ENCODE data around the gene ERC2. TPM values are rescaled to one million over a fixed set of nuclear protein-coding genes. Genes with fewer than 3 reads are reported as not detected.

Gene ERC2
- total RNA-seq, 1 donor from 2014 or later = 32.5 TPM

DNA sequence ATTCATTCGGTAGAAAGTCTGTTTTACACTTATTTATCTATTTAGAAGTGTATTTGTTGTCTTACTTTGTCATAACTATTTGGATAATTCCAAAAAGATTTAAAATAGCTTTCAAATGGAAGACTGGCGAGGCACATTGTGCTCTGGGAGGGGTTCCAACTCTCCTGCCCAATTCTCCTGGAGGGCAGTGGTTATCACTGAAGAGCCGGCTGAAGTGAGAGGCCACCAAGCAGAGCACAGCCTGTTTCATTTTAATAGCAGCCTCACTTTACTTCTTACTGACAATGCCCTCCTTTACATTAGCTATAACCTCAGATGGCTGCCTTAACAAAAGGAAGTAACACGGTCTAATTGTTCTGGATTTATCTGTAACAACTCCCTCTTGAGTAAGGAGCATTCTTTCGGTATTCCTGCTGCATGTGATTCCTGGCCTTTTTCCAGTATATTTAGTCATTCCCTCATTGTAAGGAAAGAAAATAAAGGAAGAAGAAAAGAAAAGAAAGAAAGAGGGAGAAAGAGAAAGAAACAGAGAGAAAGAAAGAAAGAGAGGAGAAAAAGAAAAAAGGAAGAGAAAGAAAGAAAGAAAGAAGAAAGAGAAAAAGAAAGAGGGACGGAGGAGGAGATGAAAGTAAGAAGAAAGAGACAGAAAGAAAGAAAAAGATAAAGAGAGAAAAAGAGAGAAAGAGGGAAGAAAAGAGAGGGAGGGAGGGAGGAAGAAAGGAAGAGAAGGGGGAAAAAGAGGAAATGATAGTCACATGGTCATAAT, 641.4 kb downstream of the ERC2 start:
- Mint-ChIP-seq H3K27ac (no peak overlapping the region), H3K4me3 (ENCODE audit: low read depth) (no peak overlapping the region), H3K4me1 (ENCODE audit: low read depth) (no peaks in the 10 kb centered on the region), H3K27me3 (no peaks in the 10 kb centered on the region), H3K36me3 (ENCODE audit: insufficient read depth) (peaks cover 6% of the 10 kb centered on the region), H3K9me3 (ENCODE audit: low read depth) (peaks cover 11% of the 10 kb centered on the region)
- TF ChIP-seq, protein P1, sequence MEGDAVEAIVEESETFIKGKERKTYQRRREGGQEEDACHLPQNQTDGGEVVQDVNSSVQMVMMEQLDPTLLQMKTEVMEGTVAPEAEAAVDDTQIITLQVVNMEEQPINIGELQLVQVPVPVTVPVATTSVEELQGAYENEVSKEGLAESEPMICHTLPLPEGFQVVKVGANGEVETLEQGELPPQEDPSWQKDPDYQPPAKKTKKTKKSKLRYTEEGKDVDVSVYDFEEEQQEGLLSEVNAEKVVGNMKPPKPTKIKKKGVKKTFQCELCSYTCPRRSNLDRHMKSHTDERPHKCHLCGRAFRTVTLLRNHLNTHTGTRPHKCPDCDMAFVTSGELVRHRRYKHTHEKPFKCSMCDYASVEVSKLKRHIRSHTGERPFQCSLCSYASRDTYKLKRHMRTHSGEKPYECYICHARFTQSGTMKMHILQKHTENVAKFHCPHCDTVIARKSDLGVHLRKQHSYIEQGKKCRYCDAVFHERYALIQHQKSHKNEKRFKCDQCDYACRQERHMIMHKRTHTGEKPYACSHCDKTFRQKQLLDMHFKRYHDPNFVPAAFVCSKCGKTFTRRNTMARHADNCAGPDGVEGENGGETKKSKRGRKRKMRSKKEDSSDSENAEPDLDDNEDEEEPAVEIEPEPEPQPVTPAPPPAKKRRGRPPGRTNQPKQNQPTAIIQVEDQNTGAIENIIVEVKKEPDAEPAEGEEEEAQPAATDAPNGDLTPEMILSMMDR (IDR thresholded peaks at IDR 0.05; ENCODE audit: unreplicated experiment) = no peak
- no peak for DNase-seq (ENCODE audit: low spot score, unreplicated experiment)

DNA sequence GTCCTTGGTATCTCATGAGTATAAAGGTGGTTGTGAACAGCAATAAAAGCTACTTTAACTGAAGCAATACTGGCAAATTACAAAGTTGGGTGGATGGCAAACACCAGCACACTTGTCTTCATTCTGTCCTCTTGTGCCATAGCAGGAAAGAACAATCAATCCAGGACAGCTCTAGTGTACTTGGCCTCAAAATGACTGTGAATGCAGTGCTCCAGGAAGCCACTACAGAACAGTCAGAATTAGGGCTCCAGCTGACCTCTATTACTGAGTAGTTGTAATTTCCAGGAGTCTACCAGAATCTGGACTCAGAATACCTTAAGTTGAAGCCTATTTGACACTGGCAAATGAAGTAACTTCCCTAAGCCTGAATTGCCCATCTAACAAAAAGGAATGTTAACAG, 642.2 kb downstream of the ERC2 start:
- Mint-ChIP-seq H3K4me3 (ENCODE audit: low read depth) (no peak overlapping the region), H3K27ac (no peak overlapping the region), H3K4me1 (ENCODE audit: low read depth) (no peaks in the 10 kb centered on the region), H3K27me3 (no peaks in the 10 kb centered on the region), H3K9me3 (ENCODE audit: low read depth) (peaks cover 11% of the 10 kb centered on the region), H3K36me3 (ENCODE audit: insufficient read depth) (peaks cover 6% of the 10 kb centered on the region)
- TF ChIP-seq, protein P1 (IDR thresholded peaks at IDR 0.05; ENCODE audit: unreplicated experiment) = no peak
- no peak for DNase-seq (ENCODE audit: low spot score, unreplicated experiment)

DNA sequence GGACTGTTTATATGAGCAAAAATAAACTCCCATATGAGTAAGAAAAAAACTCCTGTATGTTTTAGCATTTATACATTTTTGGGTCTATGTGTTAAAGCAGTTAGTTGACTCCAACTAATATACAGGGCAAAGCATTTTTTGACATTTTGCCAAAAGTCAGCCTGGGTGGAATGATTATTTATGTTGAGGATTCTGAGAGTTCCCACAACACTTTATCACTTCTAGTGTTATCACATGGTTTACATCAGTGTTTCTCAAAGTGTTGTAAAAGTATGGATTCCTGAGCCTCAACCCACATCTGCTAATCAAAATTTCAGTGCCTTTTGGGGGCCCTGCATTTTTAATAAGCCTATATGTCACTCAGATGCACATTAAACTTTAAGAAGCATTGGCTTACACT, 643.9 kb downstream of the ERC2 start:
- H3K9me3 Mint-ChIP-seq (ENCODE audit: low read depth) = peaks cover under 1% of the 10 kb centered on the region
- no peaks in the 10 kb centered on the region for H3K36me3 Mint-ChIP-seq (ENCODE audit: insufficient read depth)
- no peaks in the 10 kb centered on the region for H3K4me1 Mint-ChIP-seq (ENCODE audit: low read depth)
- no peaks in the 10 kb centered on the region for H3K27me3 Mint-ChIP-seq
- no peak for DNase-seq (ENCODE audit: low spot score, unreplicated experiment)
- no peak overlapping the region for H3K4me3 Mint-ChIP-seq (ENCODE audit: low read depth)
- H3K27ac Mint-ChIP-seq = no peak overlapping the region
- TF ChIP-seq, protein P1 (IDR thresholded peaks at IDR 0.05; ENCODE audit: unreplicated experiment) = no peak

DNA sequence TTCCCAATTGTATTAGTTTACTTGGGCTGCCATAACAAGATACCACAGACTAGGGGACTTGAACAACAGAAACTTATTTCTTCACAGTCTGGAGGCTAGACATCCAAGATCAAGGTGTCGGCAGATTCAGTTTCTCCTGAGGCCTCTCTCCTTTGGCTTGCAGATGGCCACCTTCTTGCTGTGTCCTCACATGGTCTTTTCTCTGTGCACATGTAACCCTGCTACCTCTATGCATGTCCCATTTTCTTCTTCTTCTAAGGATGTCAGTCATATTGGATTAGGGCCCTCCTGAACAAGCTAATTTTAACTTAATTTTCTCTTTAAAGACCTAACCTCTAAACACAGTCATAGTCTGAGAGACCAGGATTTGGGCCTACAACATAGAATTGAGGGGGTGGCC, 644.4 kb downstream of the ERC2 start:
- H3K36me3 Mint-ChIP-seq (ENCODE audit: insufficient read depth) = no peaks in the 10 kb centered on the region
- TF ChIP-seq, protein P1 (IDR thresholded peaks at IDR 0.05; ENCODE audit: unreplicated experiment) = no peak
- H3K9me3 Mint-ChIP-seq (ENCODE audit: low read depth) = no peaks in the 10 kb centered on the region
- no peaks in the 10 kb centered on the region for H3K4me1 Mint-ChIP-seq (ENCODE audit: low read depth)
- H3K4me3 Mint-ChIP-seq (ENCODE audit: low read depth) = no peak overlapping the region
- DNase-seq (ENCODE audit: low spot score, unreplicated experiment) = no peak
- no peaks in the 10 kb centered on the region for H3K27me3 Mint-ChIP-seq
- no peak overlapping the region for H3K27ac Mint-ChIP-seq

DNA sequence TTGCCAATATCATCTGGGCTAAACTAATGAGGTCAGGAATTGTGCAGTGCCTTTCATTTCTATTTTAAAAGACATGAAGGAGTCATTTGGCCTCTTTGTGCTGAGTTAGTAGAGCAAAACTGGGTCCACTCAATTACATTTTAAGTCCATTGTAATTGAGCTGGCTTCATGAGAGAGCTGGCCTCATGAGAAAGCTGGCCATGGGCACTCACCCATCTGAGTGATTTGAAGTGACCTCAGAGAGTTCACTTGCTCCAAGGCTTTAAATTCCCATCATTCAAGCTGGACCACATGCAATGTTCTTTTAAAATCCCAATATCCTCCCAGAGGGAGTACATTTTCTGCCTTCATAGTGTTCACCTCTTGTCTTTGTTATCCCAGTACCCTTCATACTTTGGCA, 645.3 kb downstream of the ERC2 start:
- no peak overlapping the region for H3K27ac Mint-ChIP-seq
- H3K9me3 Mint-ChIP-seq (ENCODE audit: low read depth) = no peaks in the 10 kb centered on the region
- no peaks in the 10 kb centered on the region for H3K27me3 Mint-ChIP-seq
- no peaks in the 10 kb centered on the region for H3K4me1 Mint-ChIP-seq (ENCODE audit: low read depth)
- no peak overlapping the region for H3K4me3 Mint-ChIP-seq (ENCODE audit: low read depth)
- H3K36me3 Mint-ChIP-seq (ENCODE audit: insufficient read depth) = no peaks in the 10 kb centered on the region
- DNase-seq (ENCODE audit: low spot score, unreplicated experiment) = no peak
- TF ChIP-seq, protein P1 (IDR thresholded peaks at IDR 0.05; ENCODE audit: unreplicated experiment) = no peak
